GM20431 (cell line): Measurements from ENCODE around the gene ATOSB.

Experiments
- in situ Hi-C: fragments of 300-500 bp; cut with MseI, MboI; formaldehyde crosslinking; loops from one replicate; pipeline ENCODE4 v1.15.0; 2020; ENCODE audit warnings: low sequenced_read_pairs; ENCODE audit not compliant: unreplicated experiment

ATOSB gene

GRCh38 chr9:35059438-35059837, 56.2 kb downstream of the ATOSB start:
- in situ Hi-C loops = no loop called here

- in situ Hi-C loops = no loop called here
Observed at GRCh38 chr9:35057271-35057620, 58.4 kb downstream of the ATOSB start.

- in situ Hi-C loops = no loop called here
Observed at GRCh38 chr9:35056571-35057270, 58.9 kb downstream of the ATOSB start.

GRCh38 chr9:35054871-35055644, 60.6 kb downstream of the ATOSB start:
- in situ Hi-C loops = no loop called here

GRCh38 chr9:35054185-35054835, 61.4 kb downstream of the ATOSB start:
- in situ Hi-C loops = no loop called here
